Right ventricle myocardium inferior (tissue), 1 donor: ENCODE measurements around the gene SECTM1. TPM values are rescaled to one million over a fixed set of nuclear protein-coding genes. Genes with fewer than 3 reads are reported as not detected.
"Not testable (repeated sequence)": the region's sequence is repeated elsewhere in the genome, so short reads cannot be mapped to it uniquely, and the experiment has no call there.

Experiments
- ATAC-seq: fragments of 200-7000 bp; cut with Tn5 transposase; one replicate; pipeline ENCODE4 v1.9.1; 2020; ENCODE audit warnings: mild to moderate bottlenecking, moderate library complexity
- DNase-seq: peaks from one replicate; pipeline ENCODE4 v3.0.0; 2021; ENCODE audit errors: missing footprints
- intact Hi-C: fragments of 100-400 bp; cut with DNase I; formaldehyde crosslinking; loops from one replicate; pipeline ENCODE4 v1.11.0; 2022
- total RNA-seq: library from RNA; stranded (reverse); fragmentation: NEBNext Ultra II Directional; extraction: Animal tissue kit (Norgen Biotek cat#: 25700); gene quantifications from one replicate; pipeline ENCODE4 v1.2.1, GENCODE V29; 2021
- donor health status: DM: no; HTN: yes; CAD: no; lungs with severe emphysema.

The SECTM1 gene
- total RNA-seq, 1 donor from 2014 or later, result 4.9 TPM

GRCh38 chr17:82371333-82372248 lies 38.0 kb upstream of the SECTM1 start, which contains the start of gene UTS2R:
Gene UTS2R, plus strand, starts transcription at chr17:82371765. Its CDS starts 2,560 bp downstream, at chr17:82374325.
- no peak for DNase-seq
- no peak for ATAC-seq
- intact Hi-C loops, result no loop called here

DNA sequence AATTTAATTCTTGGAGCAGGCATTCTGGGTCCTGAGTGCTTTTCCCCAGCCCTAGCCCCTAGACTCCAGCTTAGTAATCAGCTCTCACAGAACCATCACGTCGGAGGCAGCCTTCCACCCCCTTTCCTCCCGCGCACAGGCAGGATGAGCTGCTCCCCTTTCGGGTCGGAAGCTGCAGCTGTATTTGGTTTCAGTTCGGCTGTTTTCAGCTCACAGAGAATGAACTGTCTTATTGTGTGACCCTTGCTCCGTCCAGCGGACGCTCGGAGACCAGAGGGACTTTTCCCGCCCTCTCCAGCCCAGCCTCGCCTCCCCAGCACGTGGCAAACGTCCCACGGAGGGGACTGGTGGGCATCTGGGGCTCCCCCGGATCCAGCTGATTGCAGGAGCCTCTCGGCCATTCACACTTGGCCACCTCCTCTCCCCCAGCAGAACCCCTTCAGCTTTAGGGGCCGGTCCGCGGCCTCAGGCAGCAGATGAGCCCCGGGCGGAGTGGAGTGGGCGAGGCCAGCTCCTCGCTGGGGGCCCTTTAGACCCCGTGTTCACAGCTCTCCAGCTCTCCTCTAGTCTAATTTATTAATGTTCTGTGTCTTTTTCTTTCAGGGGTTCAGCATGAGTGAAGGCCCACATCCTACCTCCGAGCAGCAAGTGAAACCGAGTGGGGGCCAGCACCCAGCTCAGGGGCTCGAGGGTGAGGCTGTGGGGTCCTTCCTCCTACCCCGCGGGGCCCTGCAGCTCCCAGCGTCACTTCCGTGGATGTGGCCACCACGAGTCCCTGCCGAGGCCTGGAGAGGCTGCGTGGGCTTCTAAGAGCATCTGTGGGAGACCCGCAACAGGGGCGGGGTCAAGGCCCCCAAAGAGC lies 37.1 kb upstream of the SECTM1 start:
- ATAC-seq (no peak), DNase-seq (peak; percentile 51)
- intact Hi-C loops, result no loop called here

- intact Hi-C loops, result no loop called here
- no peak for ATAC-seq
- no peak for DNase-seq
These were observed 35.6 kb upstream of the SECTM1 start for GRCh38 chr17:82369211-82369610.

GRCh38 chr17:82367724-82368524 lies 34.4 kb upstream of the SECTM1 start:
- intact Hi-C loops, result no loop called here
- ATAC-seq (no peak), DNase-seq (no peak)

GRCh38 chr17:82366749-82367148 lies 33.2 kb upstream of the SECTM1 start:
- ATAC-seq, result no peak
- DNase-seq, result peak; percentile 21

GRCh38 chr17:82365606-82366295 lies 32.2 kb upstream of the SECTM1 start:
- intact Hi-C loops, result no loop called here
- no peak for DNase-seq
- ATAC-seq, result no peak

More at GRCh38 chr17:82366749-82367148, 33.2 kb upstream of the SECTM1 start:
- intact Hi-C loops, result no loop called here

DNA sequence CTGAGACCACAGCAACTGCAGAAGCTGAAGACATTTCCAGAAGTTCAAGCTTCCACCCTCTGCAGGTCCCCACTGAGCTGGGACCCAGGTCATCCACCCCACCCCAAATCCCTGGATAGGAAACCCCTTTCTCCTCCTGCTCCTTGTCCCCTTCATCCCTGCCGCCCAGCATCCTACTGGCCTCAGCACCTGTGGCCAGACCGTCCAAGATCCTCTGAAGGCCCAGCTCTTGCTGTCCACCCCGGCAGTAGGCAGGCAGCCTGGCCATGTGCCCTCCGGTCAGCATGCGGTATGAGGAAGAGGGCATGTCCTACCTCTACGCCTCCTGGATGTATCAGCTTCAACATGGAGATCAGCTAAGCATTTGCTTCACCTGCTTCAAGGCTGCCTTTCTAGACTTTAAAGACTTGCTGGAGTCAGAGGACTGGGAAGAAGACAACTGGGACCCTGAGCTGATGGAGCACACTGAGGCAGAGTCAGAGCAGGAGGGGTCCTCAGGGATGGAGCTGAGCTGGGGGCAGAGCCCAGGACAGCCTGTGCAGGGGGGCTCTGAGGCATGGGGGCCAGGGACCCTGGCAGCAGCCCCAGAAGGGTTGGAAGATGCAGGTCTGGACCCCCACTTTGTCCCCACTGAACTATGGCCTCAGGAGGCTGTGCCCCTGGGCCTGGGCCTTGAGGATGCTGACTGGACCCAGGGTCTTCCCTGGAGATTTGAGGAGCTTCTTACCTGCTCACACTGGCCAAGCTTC lies 28.5 kb upstream of the SECTM1 start:
- DNase-seq (no peak), ATAC-seq (no peak)
- intact Hi-C loops, result no loop called here

DNA sequence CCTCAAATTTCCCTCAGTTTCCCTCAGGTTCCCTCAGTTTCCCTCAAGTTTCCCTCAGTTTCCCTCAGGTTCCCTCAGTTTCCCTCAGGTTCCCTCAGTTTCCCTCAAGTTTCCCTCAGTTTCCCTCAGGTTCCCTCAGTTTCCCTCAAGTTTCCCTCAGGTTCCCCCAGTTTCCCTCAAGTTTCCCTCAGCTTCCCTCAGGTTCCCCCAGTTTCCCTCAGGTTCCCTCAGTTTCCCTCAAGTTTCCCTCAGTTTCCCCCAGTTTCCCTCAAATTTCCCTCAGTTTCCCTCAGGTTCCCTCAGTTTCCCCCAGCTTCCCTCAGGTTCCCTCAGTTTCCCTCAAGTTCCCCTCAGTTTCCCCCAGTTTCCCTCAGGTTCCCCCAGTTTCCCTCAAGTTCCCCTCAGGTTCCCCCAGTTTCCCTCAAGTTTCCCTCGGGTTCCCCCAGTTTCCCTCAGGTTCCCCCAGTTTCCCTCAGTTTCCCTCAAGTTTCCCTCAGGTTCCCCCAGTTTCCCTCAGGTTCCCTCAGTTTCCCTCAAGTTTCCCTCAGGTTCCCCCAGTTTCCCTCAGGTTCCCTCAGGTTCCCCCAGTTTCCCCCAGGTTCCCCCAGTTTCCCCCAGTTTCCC lies 26.0 kb upstream of the SECTM1 start:
- ATAC-seq, DNase-seq: not testable (repeated sequence)
- intact Hi-C loops, result loop anchor here (10.0 kb wide), 1 partner anchor 415 kb away; no protein-coding TSS in a partner anchor

GRCh38 chr17:82358465-82359350 lies 25.1 kb upstream of the SECTM1 start, which contains the start of gene TEX19:
Gene TEX19, plus strand, starts transcription at chr17:82359247. Its CDS starts 2,904 bp downstream, at chr17:82362151.
- ATAC-seq (no peak), DNase-seq (no peak)
- intact Hi-C loops, result loop anchor here (10.0 kb wide), 1 partner anchor 416 kb away; no protein-coding TSS in a partner anchor

DNA sequence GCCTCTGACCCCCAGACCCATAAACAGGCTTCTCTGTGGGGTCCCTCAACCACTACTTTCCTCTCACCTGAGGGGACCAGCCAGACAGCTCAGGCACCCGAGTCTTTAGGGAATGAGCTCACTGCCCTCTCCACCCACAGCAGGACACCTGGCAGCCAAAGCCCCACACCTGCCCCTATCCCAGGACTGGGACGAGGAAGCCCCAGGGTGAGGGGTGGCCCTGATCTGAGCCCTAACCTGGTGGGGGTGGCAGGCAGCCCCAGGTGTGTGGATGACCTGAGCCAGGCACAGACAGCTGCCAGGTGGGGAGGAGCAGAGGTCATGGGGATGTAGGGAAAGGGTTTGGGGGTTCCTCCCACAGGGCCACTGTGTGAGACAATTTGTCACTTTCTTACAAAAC lies 23.8 kb upstream of the SECTM1 start:
- DNase-seq, result no peak
- intact Hi-C loops, result loop anchor here (10.0 kb wide), 1 partner anchor 417 kb away; no protein-coding TSS in a partner anchor
- no peak for ATAC-seq

- ATAC-seq, result no peak
- intact Hi-C loops, result loop anchor here (10.0 kb wide), 1 partner anchor 418 kb away; no protein-coding TSS in a partner anchor
- DNase-seq, result no peak
These were observed 23.3 kb upstream of the SECTM1 start for GRCh38 chr17:82356845-82357355.

DNA sequence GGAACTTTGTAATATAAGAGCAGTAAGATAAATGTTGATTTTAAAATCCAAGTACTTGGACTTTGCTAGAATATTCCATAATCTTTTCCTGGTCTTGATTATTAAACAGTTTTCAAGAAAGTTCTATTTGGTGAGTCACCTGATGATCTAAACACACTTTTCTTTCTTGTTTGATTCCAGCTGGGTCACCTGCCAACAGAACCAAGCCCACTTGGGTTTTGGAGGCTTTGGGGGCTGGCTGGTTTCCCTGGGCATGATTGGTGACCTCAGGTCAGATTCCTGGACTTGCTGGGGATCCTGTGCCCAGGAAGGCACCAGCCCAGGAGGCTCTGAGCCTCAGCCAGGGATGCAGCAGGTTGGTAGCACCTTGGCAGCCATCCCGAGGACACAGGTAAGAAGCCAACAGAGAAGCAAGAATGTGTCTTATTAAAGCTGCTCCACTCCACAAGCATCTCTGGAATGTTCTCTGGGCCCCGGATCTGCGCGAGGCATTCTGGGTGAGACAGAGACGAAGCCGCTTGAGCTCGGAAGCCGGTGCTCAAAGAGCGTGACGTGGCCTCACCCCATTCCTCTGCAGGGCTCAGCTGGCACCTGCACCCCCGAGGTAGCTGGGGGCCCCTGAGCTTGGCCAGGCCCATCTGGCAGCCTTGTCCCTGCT lies 22.3 kb upstream of the SECTM1 start:
- DNase-seq (no peak), ATAC-seq (no peak)
- intact Hi-C loops, result loop anchor here (10.0 kb wide), 1 partner anchor 419 kb away; no protein-coding TSS in a partner anchor

DNA sequence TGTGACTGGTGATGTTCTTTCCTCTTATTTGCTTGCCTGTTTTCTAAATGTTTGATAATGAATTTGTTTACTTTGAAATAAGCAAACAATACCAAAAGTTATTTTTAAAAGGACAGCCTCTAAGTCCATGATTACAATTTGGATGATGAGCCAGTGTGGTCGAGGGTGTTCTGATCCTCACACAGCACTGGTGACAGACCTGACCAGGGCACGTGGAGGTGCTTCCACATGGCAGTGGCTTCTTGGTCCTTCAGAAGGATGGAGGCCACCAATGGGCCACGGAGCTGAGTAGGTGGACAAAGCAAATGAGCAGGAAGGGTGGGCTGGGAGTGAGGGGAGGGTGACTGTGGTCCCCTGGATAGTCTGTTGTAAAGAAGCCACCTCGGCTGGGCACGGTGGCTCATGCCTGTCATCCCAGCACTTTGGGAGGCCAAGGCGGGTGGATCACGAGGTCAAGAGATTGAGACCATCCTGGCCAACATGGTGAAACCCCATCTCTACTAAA lies 21.3 kb upstream of the SECTM1 start:
- intact Hi-C loops, result loop anchor here (5.0 to 10.0 kb wide), 2 partner anchors 197 to 420 kb away; no protein-coding TSS in a partner anchor
- DNase-seq, result no peak
- no peak for ATAC-seq

GRCh38 chr17:82353484-82353883 lies 19.9 kb upstream of the SECTM1 start:
- intact Hi-C loops, result loop anchor here (5.0 to 10.0 kb wide), 2 partner anchors 199 to 421 kb away; no protein-coding TSS in a partner anchor
- no peak for DNase-seq

More at GRCh38 chr17:82353484-82353883, 19.9 kb upstream of the SECTM1 start:
- no peak for ATAC-seq
